GM19468 (cell line): ENCODE data around the gene CNPY1.
"Not testable (repeated sequence)": the region's sequence is repeated elsewhere in the genome, so short reads cannot be mapped to it uniquely, and the experiment has no call there.

Experiments
- ATAC-seq: cut with Tn5 transposase; IDR thresholded peaks from one replicate; pipeline ENCODE4 v1.9.1; 2021; ENCODE audit warnings: mild to moderate bottlenecking, moderate library complexity, moderate number of reproducible peaks; ENCODE audit not compliant: unreplicated experiment; ENCODE audit errors: extremely low read depth

CNPY1 gene

DNA sequence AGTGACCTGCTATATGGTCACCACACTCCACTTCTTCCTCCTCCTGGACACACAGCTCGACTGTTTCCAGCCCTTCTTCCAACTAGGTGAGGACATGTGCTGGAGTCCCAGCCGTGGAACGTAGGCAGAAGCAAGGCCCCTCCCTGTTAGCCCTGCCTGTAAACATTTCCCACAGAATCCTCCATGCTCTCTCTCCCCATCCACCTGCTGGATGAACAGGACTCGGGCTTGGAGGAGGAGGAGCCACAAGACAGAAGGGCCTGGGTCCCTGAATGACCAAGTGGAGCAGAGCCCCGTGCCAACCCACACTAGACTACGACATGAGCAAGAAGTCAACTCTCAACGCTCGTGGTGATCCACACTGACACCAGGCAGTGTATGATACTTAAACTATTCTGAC is 9.9 kb downstream of the CNPY1 start:
- no peak for ATAC-seq

DNA sequence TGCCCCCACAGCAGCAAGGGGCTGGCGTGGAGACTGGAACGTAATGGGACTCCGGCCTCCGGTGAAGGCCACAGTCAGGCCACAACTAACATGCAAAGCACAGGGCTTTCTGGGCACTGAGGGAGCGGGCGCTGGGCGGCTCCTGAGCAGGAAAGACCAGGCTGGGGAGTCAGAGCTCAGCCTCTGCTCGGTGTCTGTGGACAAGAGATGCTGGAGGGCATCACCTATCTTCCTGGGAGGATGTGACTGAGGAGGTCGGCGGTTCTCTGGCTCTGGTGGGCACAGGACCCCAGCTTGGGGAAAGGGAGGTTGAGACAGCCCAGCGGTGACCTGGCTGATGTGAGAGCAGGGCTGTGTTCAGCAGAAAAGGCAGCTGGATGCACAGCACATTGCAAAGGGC is 11.7 kb downstream of the CNPY1 start:
- no peak for ATAC-seq

DNA sequence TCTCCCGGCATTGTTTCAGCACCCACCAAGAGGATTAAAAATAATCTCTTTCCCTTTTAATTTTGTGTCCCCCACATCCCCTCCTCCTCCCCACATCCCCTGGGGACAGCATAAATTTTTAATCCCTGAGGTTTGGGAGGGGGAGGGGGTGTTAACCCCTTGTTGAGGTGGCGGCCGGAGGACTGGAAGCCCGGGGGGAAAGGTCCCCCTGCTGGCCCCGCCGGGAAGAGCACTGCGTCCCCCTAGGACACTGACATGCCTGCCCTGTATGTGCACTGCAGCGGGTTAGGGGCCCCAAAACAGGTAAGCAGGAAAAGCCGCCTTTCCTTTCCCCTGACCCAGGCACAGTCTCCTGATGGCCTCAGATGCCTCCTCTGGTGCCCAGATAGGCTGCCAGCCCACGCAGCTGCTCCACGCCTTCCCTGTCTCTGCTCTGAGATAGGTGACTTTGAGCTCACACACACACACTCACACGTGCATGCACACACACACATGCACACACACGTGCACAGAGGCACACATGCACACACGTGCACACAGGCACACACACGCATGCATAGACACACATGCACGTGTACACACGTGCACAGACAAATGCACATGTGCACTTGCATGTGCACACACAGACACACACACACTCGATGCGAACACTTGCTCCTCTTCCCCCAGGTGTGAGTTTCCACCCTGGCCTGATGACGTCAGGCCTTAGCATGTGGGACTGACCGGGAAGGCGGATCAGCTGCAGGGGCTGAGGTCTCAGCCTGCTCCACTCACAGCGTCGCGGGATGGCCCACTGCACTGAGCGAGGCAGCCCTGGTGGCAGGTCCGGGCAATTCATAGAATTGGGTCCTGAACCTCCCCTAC is 12.3 kb downstream of the CNPY1 start:
- no peak for ATAC-seq

DNA sequence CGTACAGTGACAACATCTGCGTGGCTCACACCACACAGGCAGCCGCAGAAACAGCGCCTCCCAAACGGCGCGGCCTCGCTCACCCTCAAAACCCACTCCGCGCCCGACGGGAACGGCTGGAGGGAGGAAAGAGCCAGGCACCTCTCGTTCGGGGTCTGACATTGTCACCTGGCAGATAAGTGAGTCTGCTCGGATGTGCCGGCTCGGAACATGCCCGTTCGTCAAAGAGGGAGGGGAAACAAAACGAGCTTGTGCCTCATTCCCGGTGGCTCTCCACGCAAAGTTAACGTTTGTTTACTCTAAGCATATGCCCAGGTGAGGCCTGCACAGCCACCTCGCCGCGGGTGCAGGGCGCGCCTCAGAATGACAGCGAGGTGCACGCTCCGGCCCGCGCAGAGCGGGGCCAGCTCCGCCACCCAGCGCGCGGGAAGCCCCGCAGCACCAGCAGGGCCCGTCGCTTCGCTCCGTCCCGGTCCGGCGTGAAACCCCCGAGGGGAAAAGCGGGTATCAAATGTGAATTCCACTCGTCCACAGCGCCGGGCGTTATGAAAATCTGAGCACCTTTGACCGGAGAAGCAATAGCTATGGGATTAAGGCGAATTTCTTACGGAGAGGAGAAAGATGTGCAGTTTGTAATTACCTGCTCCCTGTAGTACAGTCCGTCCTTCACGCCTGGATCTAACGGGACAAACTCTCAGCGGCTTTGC is 13.1 kb downstream of the CNPY1 start:
- no peak for ATAC-seq

DNA sequence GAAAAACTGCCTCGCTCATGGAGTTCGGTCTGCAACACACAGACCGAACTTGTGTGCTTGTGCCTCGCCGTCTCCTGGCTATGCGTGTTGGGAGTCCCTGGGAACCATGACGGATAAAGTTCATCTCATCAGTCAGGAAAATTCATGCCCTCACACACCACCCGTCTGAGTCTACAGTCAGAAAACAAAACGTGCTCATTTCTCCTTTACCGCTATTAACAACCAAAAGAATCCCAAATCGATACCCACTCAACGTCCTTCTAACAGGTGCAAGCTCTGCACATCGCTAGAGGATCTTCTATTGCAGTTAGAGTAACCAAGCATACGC is 13.6 kb downstream of the CNPY1 start:
- no peak for ATAC-seq

DNA sequence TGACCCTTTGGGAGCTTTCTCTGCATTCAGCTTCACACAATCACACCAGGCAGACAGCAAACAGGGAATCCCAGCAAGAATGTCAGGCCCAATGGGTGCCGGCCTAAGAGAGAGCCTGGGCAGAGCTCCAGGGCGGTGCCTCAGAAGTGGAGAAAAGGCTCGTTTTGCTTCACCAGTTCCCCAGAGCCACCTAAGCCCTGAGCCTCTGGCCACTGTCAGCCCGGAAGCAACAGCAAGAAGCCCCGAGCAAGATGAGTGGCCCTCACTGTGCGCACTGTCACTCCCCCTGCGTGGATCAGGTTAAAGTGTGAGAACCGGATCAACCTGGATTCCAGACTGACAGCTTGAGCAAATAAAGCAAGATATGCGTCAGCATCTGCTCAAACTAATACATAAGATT is 14.7 kb downstream of the CNPY1 start:
- ATAC-seq, result no peak

DNA sequence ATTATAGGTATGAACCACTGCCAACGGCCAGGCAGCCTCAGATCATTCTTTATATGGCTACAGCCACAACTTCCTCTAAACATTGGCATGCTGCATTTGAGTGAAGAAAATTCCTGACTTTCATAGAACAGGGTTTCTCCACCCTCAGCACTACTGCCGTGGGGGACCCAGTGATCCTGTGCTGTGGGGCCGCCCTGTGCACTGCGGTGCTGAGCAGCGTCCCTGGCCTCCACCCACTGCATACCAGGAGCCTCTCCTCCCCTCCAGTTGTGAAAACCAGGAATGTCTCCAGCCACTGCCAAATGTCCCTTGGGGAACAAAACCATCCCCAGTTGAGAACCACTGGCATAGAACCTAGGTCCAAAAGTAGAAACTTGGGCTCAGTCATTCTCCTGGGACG is 15.8 kb downstream of the CNPY1 start:
- ATAC-seq, result no peak

DNA sequence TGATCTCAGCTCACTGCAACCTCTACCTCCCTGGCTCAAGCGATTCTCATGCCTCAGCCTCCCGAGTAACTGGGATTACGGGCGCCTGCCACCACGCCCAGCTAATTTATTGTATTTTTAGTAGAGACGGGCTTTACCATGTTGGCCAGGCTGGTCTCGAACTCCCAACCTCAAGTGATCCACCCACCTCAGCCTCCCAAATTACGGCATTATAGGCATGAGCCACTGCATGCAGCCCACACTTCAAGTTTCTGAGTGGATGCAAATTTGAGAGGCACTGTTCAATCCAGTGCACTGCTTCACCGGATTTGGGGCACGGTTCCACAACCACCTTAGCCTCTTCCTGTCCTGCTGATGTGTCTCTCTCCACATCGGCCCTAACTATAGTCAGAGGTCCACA is 16.5 kb downstream of the CNPY1 start:
- ATAC-seq, result no peak

DNA sequence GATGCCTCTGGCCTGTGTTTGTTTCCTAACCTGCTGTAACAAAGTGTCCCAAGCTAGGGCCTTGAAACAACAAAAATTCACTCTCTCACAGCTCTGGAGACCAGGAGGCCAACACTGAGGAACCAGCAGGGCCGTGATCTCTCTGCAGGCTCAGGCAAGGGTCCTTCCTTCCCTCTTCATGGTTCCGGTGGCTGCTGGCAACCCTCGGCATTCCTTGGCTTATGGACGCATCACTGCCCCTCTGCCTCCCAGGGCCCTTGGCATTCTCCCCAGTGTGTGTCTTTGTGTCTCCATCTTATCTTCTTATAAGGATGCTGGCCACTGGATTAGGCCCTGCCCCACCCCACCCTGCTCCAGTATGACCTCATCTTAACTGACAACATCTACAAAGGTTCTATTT is 17.0 kb downstream of the CNPY1 start:
- ATAC-seq, result no peak

DNA sequence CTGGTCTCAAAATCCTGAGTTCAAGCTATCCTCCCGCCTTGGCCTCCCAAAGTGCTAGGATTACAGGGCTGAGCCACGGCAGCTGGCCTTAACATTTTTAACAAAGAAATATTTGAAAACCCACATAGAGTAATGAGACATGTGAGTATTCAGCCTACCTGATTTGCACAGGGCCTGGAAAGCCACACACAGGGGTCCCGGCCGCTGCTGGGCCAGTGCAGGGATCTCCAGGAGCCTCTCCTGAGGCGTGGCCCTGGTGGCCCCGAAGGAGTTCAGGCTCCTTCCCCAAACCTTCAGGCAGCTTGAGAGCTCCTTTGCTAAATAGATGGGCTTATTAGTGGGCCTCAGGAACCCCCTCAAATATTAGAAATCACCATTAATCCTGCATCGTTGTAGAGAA is 18.7 kb downstream of the CNPY1 start:
- ATAC-seq, result no peak

DNA sequence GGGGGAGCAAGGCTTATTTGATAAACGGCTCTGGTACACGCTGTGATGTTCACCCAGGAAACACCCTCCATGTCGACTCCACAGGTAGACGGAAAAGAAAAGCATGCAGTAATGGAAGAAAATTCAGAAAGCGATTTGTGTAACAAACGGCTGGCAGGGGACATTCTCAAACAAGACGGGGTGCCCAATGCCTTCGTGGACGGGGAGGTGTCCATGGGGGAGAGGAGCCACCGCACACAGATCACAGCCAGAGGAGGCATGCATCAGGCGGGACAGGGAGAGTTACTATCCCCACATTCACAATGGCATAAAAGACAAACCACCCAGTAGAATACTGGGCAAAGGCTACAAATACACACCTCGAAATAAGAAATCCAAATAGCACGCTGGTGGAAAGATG is 20.1 kb downstream of the CNPY1 start:
- no peak for ATAC-seq

DNA sequence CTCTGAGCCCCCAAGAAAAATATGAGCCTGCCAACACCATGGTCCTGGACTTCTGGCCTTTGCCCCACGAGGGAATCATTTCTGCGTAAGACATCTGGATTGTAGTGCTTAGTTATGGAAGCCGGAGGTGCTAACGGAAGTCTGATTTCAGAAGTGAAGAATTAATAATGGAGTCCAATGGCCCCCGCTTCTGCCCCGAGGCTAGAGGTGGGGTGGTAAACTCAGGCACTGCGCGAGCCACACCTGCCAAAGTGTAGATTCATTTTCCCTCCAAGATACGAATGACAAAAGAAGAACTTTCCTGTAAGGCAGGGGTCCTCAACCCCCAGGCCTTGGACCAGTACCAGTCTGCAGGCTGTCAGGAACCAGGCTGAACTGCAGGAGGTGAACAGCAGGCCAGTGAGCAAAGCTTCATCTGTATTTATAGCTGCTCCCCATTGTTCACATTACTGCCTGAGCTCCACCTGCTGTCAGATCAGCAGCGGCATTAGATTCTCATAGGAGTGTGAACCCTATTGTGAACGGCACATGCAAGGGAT is 22.3 kb downstream of the CNPY1 start:
- no peak for ATAC-seq

DNA sequence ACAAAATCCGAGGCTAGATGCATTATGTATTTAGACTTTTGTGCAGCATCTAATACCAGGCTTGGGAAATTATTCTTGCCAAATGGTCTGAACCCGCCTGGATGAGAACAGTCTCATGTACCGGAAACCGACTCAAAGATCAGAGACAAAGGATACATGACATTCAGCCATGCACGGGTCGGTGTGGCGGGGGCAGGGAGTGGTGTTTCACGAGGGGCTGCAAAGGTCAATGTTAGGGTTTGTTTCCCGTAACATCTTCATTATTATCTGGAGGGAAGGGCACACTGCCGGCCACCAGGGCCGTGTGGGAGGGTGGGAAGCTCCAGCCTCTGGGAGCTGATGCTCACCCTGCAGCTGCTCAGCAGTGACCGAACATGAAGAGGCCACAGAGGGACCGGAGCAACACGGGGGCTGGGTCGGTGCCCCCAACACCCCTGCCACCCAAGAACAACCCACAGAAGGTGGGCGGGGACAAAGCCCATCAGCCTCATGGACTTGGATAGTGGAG is 23.1 kb downstream of the CNPY1 start:
- no peak for ATAC-seq

DNA sequence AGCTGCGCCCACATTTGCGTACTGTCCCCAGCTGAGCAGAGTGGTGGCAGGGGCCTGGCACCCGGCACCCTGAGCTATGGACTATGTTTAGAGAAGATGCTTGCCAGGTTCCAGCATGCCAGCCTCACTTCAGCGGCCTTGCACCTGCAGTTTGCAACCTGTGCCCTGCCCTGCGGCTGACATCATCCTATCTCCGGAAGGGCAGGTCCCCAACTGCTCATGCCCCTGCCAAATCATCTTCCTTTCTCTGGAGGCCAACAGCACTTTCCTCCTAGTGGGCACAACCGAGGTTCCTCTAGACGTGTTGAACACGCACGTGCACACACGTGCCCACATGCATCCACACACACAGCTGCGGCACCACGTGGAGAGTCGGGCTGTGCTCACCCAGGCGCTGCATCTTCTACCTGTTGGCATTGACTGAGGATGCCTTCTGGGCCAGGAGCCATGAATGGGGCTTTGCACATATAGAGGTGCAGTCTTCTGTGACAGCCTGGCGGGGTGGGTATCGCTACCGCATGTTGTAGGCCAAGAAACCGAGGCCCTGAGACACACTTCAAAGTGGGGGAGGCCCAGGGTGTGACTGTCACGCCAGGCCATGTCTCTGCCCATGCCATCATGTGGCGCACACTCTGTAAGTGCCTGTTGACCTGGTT is 24.5 kb downstream of the CNPY1 start:
- ATAC-seq, result no peak

DNA sequence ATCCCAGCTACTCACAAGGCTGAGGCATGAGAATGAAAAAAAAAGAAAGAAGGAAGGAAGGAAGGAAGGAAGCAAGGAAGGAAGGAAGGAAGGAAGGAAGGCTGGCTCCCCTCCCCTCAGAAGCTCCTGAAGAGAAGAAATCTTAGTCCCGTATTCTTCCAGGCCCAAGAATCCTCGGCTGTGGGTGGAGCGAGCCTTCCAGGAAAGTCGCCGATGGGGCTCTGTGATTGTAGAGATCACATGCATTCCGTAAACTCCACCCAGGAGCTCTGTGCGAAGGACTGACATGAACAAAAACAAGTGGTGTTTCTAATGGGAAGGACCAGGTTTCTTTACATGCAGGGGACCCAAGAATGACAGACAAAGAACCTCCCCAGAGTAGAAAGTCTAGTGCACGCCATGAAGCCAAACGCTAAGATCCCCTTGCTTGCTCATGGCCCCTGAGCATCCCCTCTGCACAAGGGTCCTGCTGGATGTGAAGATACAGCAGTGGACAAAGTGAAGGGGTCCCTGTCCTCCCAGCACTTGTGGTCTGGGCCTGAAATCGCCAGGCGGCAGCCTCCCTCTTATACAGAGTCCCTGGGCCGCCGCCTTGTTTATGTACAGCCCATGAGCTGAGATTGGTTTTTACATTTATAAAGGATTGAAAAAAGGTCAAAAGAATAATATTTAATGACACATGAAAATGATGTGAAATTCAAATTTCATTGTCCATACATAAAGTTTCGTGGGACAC is 25.2 kb downstream of the CNPY1 start:
- no peak for ATAC-seq

DNA sequence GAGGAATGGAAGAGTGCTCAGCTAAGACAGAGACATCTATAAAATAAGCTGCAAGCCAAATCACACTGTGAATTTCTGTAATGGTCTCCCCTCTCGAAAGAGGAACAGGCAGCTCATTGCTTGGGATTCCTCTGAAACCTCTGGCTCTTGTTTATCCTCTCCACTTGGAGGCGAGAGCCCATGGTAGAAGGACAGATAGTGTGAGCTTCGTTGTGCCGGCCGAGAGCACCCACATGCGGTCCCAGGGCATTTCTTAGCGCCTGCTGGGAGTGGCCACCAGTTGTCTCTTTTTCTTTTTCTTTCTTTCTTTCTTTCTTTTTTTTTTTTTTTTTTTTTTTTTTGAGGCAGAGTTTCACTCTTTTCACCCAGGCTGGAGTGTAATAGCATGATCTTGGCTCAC is 26.2 kb downstream of the CNPY1 start:
- no peak for ATAC-seq

DNA sequence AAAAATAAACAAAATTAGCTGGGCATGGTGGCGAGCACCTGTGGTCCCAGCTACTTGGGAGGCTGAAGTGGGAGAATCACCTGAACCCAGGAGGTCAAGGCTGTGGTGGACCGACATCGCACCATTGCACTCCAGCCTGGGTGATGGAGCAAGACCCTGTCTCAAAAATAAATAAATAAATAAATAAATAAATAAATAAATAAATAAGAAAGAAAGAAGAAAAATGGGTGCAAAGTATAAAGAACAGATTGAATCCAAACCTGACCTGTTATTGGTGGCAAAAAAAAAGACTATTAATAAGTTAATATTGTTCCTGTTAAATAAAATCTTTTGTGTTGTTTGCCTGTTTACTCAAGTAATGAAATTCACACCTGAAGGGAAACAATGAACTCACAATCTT is 27.0 kb downstream of the CNPY1 start:
- ATAC-seq, result not testable (repeated sequence)

DNA sequence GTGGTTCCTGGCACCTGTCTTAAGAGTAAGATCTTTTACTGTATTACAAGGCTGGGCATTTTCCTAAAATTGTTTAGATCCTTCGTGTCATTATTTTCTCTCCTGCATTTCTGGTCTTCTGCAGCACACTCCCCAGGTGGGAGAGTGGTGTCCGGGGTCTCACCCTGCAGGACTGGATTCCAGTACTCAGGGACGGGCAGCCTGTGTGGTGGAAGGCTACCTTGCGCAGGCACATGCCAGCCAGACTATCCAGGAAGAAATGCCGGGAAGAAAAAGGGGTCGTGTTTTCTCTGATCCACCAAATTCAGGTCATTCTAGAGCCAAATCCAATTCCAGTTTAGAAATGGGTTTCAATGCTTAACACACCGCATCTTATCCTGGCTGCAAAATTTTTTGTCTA is 27.7 kb downstream of the CNPY1 start:
- no peak for ATAC-seq

DNA sequence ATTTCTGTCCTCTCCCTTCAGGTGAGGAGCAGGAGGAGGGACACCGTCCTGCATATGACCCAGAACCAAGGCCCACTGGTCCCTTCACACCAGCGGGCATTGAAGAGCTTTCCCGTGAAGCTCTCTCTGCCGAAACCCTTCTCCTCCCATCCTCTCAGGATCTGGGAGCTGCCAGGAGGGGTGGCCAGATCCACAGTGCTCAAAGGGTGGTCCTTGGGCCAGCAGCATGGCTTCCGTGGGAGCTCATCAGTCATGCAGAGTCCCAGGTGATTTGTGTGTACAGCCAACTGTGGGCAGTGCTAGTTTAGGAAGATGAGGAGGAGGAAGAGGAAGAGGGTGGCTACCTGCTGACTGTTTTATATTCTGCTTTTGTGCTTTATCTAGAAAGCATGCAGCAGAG is 28.4 kb downstream of the CNPY1 start:
- no peak for ATAC-seq

DNA sequence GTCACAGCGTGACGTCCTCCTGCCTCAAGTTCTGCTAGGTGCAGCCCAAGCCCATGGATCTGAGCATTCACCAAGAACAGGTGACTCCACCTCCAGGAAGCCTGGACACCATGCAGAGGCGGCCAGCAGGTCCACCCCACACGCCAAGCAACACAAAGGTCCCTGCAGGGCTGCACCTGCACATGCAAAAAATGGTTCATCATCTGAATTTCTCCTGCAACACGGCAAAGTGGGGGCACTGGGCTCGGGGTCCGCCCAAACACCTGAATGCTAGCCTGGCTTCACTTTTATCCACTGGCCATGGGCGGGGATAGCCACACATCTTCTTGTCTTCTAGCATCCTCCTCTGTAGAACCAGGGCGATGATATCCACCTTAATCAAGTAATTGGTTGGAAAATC is 28.9 kb downstream of the CNPY1 start:
- ATAC-seq, result no peak
